ENCODE data around the gene AJUBA. TPM values are rescaled to one million over a fixed set of nuclear protein-coding genes. Genes with fewer than 3 reads are reported as not detected.
"Not testable (repeated sequence)": the region's sequence is repeated elsewhere in the genome, so short reads cannot be mapped to it uniquely, and the experiment has no call there.

The AJUBA gene
- total RNA-seq, 1 experiment from 2014 or later, result 42.6 TPM

GRCh38 chr14:22955702-22956569 lies 26.4 kb downstream of the AJUBA start:
- no peak for TF ChIP-seq CTCF (conservative IDR thresholded peaks at IDR 0.05)
- TF ChIP-seq EZH2 (IDR thresholded peaks at IDR 0.05; ENCODE audit: low read depth), result no peak
- no peaks in the 10 kb centered on the region; the same call in 1 of the 2 replicates for H3K79me2 ChIP-seq (ENCODE audit: low read depth)
- peak overlapping the region; percentile 70 for H3K4me3 ChIP-seq
- H3K36me3 ChIP-seq (ENCODE audit: low read depth), result no peaks in the 10 kb centered on the region
- H3K4me2 ChIP-seq, result peak overlapping the region; percentile 92
- no TSS peak for BruUV-seq (replicated peaks)
- H3K9me3 ChIP-seq (ENCODE audit: insufficient read depth, low read depth), result no peaks in the 10 kb centered on the region
- H3K9me2 ChIP-seq (ENCODE audit: insufficient read depth), result no peaks in the 10 kb centered on the region
- H4K20me1 ChIP-seq (ENCODE audit: insufficient read depth), result no peaks in the 10 kb centered on the region
- no peaks in the 10 kb centered on the region for H3K27me3 ChIP-seq (ENCODE audit: insufficient read depth, low read depth)
- H3K4me1 ChIP-seq (replicated peaks; ENCODE audit: insufficient read depth), result peaks cover 16% of the 10 kb centered on the region
- H3K27ac ChIP-seq, result peak overlapping the region; percentile 66
- H3F3A ChIP-seq (ENCODE audit: insufficient read depth, low read depth), result peaks cover 10% of the 10 kb centered on the region; the same call in 1 of the 2 replicates
- peak; percentile 28 to 79 for DNase-seq
- ChIA-PET POLR2A (ENCODE audit: unreplicated experiment) (interaction anchor here (0.6 to 0.7 kb wide), 4 partner anchors 12 to 1446 kb away, joined by 4 to 12 read pairs (median 5); no protein-coding TSS in a partner anchor), CTCF (interaction anchor here (0.6 to 1.8 kb wide), 8 partner anchors 18 to 109 kb away, joined by 3 to 12 read pairs (median 6); partner anchors contain the start of gene PRMT5)
- intact Hi-C loops (cut with micrococcal nuclease; ENCODE audit: unreplicated experiment), result no loop called here
- H2AFZ ChIP-seq, result peak overlapping the region; percentile 81

- no peak for TF ChIP-seq CTCF (conservative IDR thresholded peaks at IDR 0.05)
- TF ChIP-seq EZH2 (IDR thresholded peaks at IDR 0.05; ENCODE audit: low read depth), result no peak
Observed at GRCh38 chr14:22952418-22952817, 29.9 kb downstream of the AJUBA start.

GRCh38 chr14:22951795-22952194 lies 30.6 kb downstream of the AJUBA start:
- H3K4me1 ChIP-seq (replicated peaks; ENCODE audit: insufficient read depth), result peaks cover 16% of the 10 kb centered on the region
- H4K20me1 ChIP-seq (ENCODE audit: insufficient read depth); H3K36me3 ChIP-seq (ENCODE audit: low read depth); H3K27me3 ChIP-seq (ENCODE audit: insufficient read depth, low read depth); CTCF ChIA-PET; H3K27ac ChIP-seq; H3K4me2 ChIP-seq; intact Hi-C loops (cut with micrococcal nuclease; ENCODE audit: unreplicated experiment); H3K79me2 ChIP-seq (ENCODE audit: low read depth); H3K9me2 ChIP-seq (ENCODE audit: insufficient read depth); H3K4me3 ChIP-seq; H3K9me3 ChIP-seq (ENCODE audit: insufficient read depth, low read depth); BruUV-seq (replicated peaks); DNase-seq; H2AFZ ChIP-seq; POLR2A ChIA-PET (ENCODE audit: unreplicated experiment): not testable (repeated sequence)
- H3F3A ChIP-seq (ENCODE audit: insufficient read depth, low read depth), result peaks cover 10% of the 10 kb centered on the region; the same call in 1 of the 2 replicates

More at GRCh38 chr14:22952418-22952817, 29.9 kb downstream of the AJUBA start:
- BruUV-seq (replicated peaks), result no TSS peak
- POLR2A ChIA-PET (ENCODE audit: unreplicated experiment), result no interaction called here
- CTCF ChIA-PET, result no interaction called here
- H3K9me2 ChIP-seq (ENCODE audit: insufficient read depth), result no peaks in the 10 kb centered on the region
- no peak overlapping the region for H2AFZ ChIP-seq
- H3K36me3 ChIP-seq (ENCODE audit: low read depth), result no peaks in the 10 kb centered on the region
- no peaks in the 10 kb centered on the region for H3K9me3 ChIP-seq (ENCODE audit: insufficient read depth, low read depth)
- H3F3A ChIP-seq (ENCODE audit: insufficient read depth, low read depth), result peaks cover 10% of the 10 kb centered on the region; the same call in 1 of the 2 replicates
- no peak overlapping the region for H3K4me3 ChIP-seq
- H3K79me2 ChIP-seq (ENCODE audit: low read depth), result no peaks in the 10 kb centered on the region; the same call in 1 of the 2 replicates
- H4K20me1 ChIP-seq (ENCODE audit: insufficient read depth), result no peaks in the 10 kb centered on the region
- no peaks in the 10 kb centered on the region for H3K27me3 ChIP-seq (ENCODE audit: insufficient read depth, low read depth)
- no peak overlapping the region for H3K4me2 ChIP-seq
- peaks cover 16% of the 10 kb centered on the region for H3K4me1 ChIP-seq (replicated peaks; ENCODE audit: insufficient read depth)
- intact Hi-C loops (cut with micrococcal nuclease; ENCODE audit: unreplicated experiment), result no loop called here
- DNase-seq, result no peak
- no peak overlapping the region for H3K27ac ChIP-seq
